Memory B cell (primary cell): Measurements from ENCODE around the gene PELI1.

Experiments used
- ATAC-seq: fragments of 150-1000 bp; cut with Tn5 transposase; 2 replicates; pipeline ENCODE4 v1.10.0; 2021; ENCODE audit warnings: low read depth, mild to moderate bottlenecking, moderate library complexity
- DNase-seq, 2 donors: peaks; one replicate each; pipeline ENCODE4 v3.0.0; 2022; ENCODE audit warnings: low spot score in 2 of 2
- H3K27ac Mint-ChIP-seq: one replicate; pipeline ENCODE4 v1.8.0; 2022; ENCODE audit warnings: mild to moderate bottlenecking, moderate library complexity, mixed read lengths
- H3K27me3 Mint-ChIP-seq: one replicate; pipeline ENCODE4 v1.8.0; 2022; ENCODE audit warnings: mixed read lengths
- H3K36me3 Mint-ChIP-seq: one replicate; pipeline ENCODE4 v1.8.0; 2022; ENCODE audit warnings: mild to moderate bottlenecking, mixed read lengths
- H3K4me1 Mint-ChIP-seq: one replicate; pipeline ENCODE4 v1.8.0; 2022; ENCODE audit warnings: mixed read lengths
- H3K4me3 Mint-ChIP-seq: one replicate; pipeline ENCODE4 v1.8.0; 2022; ENCODE audit warnings: mild to moderate bottlenecking, moderate library complexity, mixed read lengths
- H3K9me3 Mint-ChIP-seq: one replicate; pipeline ENCODE4 v1.8.0; 2022; ENCODE audit warnings: mixed read lengths

Gene PELI1

GRCh38 chr2:64124168-64124567 lies 20.1 kb downstream of the PELI1 start:
- H3K9me3 Mint-ChIP-seq, result peaks cover 3% of the 10 kb centered on the region
- H3K27ac Mint-ChIP-seq, result no peak overlapping the region
- H3K36me3 Mint-ChIP-seq, result peaks cover 17% of the 10 kb centered on the region
- H3K4me1 Mint-ChIP-seq, result peaks cover 35% of the 10 kb centered on the region
- ATAC-seq (no peak), DNase-seq (no peak)
- no peaks in the 10 kb centered on the region for H3K27me3 Mint-ChIP-seq
- H3K4me3 Mint-ChIP-seq, result no peak overlapping the region

GRCh38 chr2:64123740-64124139 lies 20.5 kb downstream of the PELI1 start:
- Mint-ChIP-seq H3K27ac (no peak overlapping the region), H3K4me3 (no peak overlapping the region), H3K9me3 (peaks cover 3% of the 10 kb centered on the region), H3K27me3 (no peaks in the 10 kb centered on the region), H3K4me1 (peaks cover 34% of the 10 kb centered on the region), H3K36me3 (peaks cover 15% of the 10 kb centered on the region)
- DNase-seq, result no peak
- no peak for ATAC-seq

GRCh38 chr2:64122358-64122757 lies 21.9 kb downstream of the PELI1 start:
- H3K27me3 Mint-ChIP-seq, result no peaks in the 10 kb centered on the region
- H3K4me3 Mint-ChIP-seq, result no peak overlapping the region
- DNase-seq (no peak), ATAC-seq (peak; percentile 93)
- H3K4me1 Mint-ChIP-seq, result peaks cover 30% of the 10 kb centered on the region
- H3K36me3 Mint-ChIP-seq, result peaks cover 14% of the 10 kb centered on the region
- peaks cover 3% of the 10 kb centered on the region for H3K9me3 Mint-ChIP-seq
- H3K27ac Mint-ChIP-seq, result peak overlapping the region; percentile 45

GRCh38 chr2:64120928-64121327 lies 23.3 kb downstream of the PELI1 start:
- H3K4me3 Mint-ChIP-seq, result no peak overlapping the region
- H3K36me3 Mint-ChIP-seq, result peaks cover 12% of the 10 kb centered on the region
- peaks cover 3% of the 10 kb centered on the region for H3K9me3 Mint-ChIP-seq
- H3K27me3 Mint-ChIP-seq, result no peaks in the 10 kb centered on the region
- no peak for DNase-seq
- H3K27ac Mint-ChIP-seq, result no peak overlapping the region
- H3K4me1 Mint-ChIP-seq, result peaks cover 30% of the 10 kb centered on the region
- no peak for ATAC-seq

- Mint-ChIP-seq H3K27ac (no peak overlapping the region), H3K4me1 (peaks cover 33% of the 10 kb centered on the region), H3K27me3 (no peaks in the 10 kb centered on the region), H3K9me3 (peaks cover 3% of the 10 kb centered on the region), H3K36me3 (peaks cover 12% of the 10 kb centered on the region), H3K4me3 (no peak overlapping the region)
- DNase-seq, result no peak
- no peak for ATAC-seq
Measured at GRCh38 chr2:64120008-64120407, 24.2 kb downstream of the PELI1 start.

GRCh38 chr2:64119369-64119768 lies 24.9 kb downstream of the PELI1 start:
- Mint-ChIP-seq H3K27me3 (no peaks in the 10 kb centered on the region), H3K9me3 (peaks cover 2% of the 10 kb centered on the region), H3K36me3 (peaks cover 12% of the 10 kb centered on the region), H3K27ac (no peak overlapping the region), H3K4me1 (peaks cover 35% of the 10 kb centered on the region), H3K4me3 (no peak overlapping the region)
- DNase-seq (no peak), ATAC-seq (no peak)

GRCh38 chr2:64115808-64116598 lies 28.2 kb downstream of the PELI1 start:
- Mint-ChIP-seq H3K4me1 (peaks cover 36% of the 10 kb centered on the region), H3K27ac (peak overlapping the region; percentile 62), H3K4me3 (peak overlapping the region; percentile 21), H3K9me3 (no peaks in the 10 kb centered on the region), H3K27me3 (no peaks in the 10 kb centered on the region), H3K36me3 (peaks cover 2% of the 10 kb centered on the region)
- ATAC-seq, result peak; percentile 33
- DNase-seq, result no peak

- H3K4me3 Mint-ChIP-seq, result no peak overlapping the region
Measured at GRCh38 chr2:64114912-64115277, 29.3 kb downstream of the PELI1 start.

GRCh38 chr2:64114063-64114911 lies 29.9 kb downstream of the PELI1 start:
- H3K36me3 Mint-ChIP-seq, result peaks cover 3% of the 10 kb centered on the region
- H3K4me1 Mint-ChIP-seq, result peaks cover 34% of the 10 kb centered on the region
- no peak overlapping the region for H3K4me3 Mint-ChIP-seq
- H3K27me3 Mint-ChIP-seq, result no peaks in the 10 kb centered on the region
- DNase-seq (no peak), ATAC-seq (peak; percentile 57)
- H3K27ac Mint-ChIP-seq, result peak overlapping the region; percentile 62
- H3K9me3 Mint-ChIP-seq, result no peaks in the 10 kb centered on the region

More at GRCh38 chr2:64114912-64115277, 29.3 kb downstream of the PELI1 start:
- peaks cover 33% of the 10 kb centered on the region for H3K4me1 Mint-ChIP-seq
- H3K27ac Mint-ChIP-seq, result peak overlapping the region; percentile 62
- DNase-seq (no peak), ATAC-seq (no peak)
- no peaks in the 10 kb centered on the region for H3K36me3 Mint-ChIP-seq
- no peaks in the 10 kb centered on the region for H3K27me3 Mint-ChIP-seq
- no peaks in the 10 kb centered on the region for H3K9me3 Mint-ChIP-seq

- Mint-ChIP-seq H3K27me3 (no peaks in the 10 kb centered on the region), H3K27ac (no peak overlapping the region), H3K4me1 (peaks cover 40% of the 10 kb centered on the region), H3K9me3 (no peaks in the 10 kb centered on the region), H3K36me3 (peaks cover 10% of the 10 kb centered on the region), H3K4me3 (no peak overlapping the region)
- DNase-seq (no peak), ATAC-seq (no peak)
Measured at GRCh38 chr2:64112016-64112415, 32.2 kb downstream of the PELI1 start.

GRCh38 chr2:64111426-64111825 lies 32.8 kb downstream of the PELI1 start:
- Mint-ChIP-seq H3K4me1 (peaks cover 37% of the 10 kb centered on the region), H3K9me3 (no peaks in the 10 kb centered on the region), H3K27ac (no peak overlapping the region), H3K4me3 (no peak overlapping the region), H3K27me3 (no peaks in the 10 kb centered on the region), H3K36me3 (peaks cover 11% of the 10 kb centered on the region)
- no peak for ATAC-seq
- no peak for DNase-seq

GRCh38 chr2:64108666-64109241 lies 35.5 kb downstream of the PELI1 start:
- DNase-seq, result no peak
- Mint-ChIP-seq H3K9me3 (no peaks in the 10 kb centered on the region), H3K4me3 (no peak overlapping the region), H3K4me1 (peaks cover 29% of the 10 kb centered on the region), H3K36me3 (peaks cover 19% of the 10 kb centered on the region), H3K27me3 (no peaks in the 10 kb centered on the region), H3K27ac (peak overlapping the region; percentile 35)
- ATAC-seq, result no peak

GRCh38 chr2:64106481-64106880 lies 37.7 kb downstream of the PELI1 start:
- peaks cover 35% of the 10 kb centered on the region for H3K4me1 Mint-ChIP-seq
- H3K27me3 Mint-ChIP-seq, result no peaks in the 10 kb centered on the region
- H3K27ac Mint-ChIP-seq, result peak overlapping the region; percentile 72
- H3K9me3 Mint-ChIP-seq, result no peaks in the 10 kb centered on the region
- DNase-seq (no peak), ATAC-seq (no peak)
- no peak overlapping the region for H3K4me3 Mint-ChIP-seq
- H3K36me3 Mint-ChIP-seq, result peaks cover 23% of the 10 kb centered on the region
